SK-N-SH treated with all-trans-retinoic acid at 6 μM for 48 hours (cell line): ENCODE data around the gene CLDN12.

Source experiments
- ATAC-seq: fragments of 200-7000 bp; cut with Tn5 transposase; 3 replicates; pipeline ENCODE4 v1.9.1; 2020; ENCODE audit warnings: mild to moderate bottlenecking, moderate library complexity
- ARNTL ChIP-seq: fragments of 450-650 bp; formaldehyde crosslinking; IDR thresholded peaks from 2 replicates; pipeline ENCODE4 v1.5.0; 2020; ENCODE audit warnings: low read depth, mild to moderate bottlenecking, moderate library complexity, borderline replicate concordance
- BACH2 ChIP-seq: fragments of 250-450 bp; sonication (Bioruptor Pico); IDR thresholded peaks from 2 replicates; pipeline ENCODE4 v1.9.0; 2021; ENCODE audit warnings: mild to moderate bottlenecking, borderline replicate concordance
- CREB5 ChIP-seq: fragments of 250-450 bp; sonication (Bioruptor Pico); IDR thresholded peaks from 2 replicates; pipeline ENCODE4 v1.5.1; 2020; ENCODE audit warnings: low read depth, mild to moderate bottlenecking, moderate library complexity
- CSDC2 ChIP-seq: fragments of 250-450 bp; sonication (Bioruptor Pico); IDR thresholded peaks from 2 replicates; pipeline ENCODE4 v1.5.0; 2020; ENCODE audit warnings: mild to moderate bottlenecking, moderate library complexity
- ESRRG ChIP-seq: fragments of 250-450 bp; sonication (Bioruptor Pico); IDR thresholded peaks from 2 replicates; pipeline ENCODE4 v1.6.1; 2021; ENCODE audit warnings: mild to moderate bottlenecking
- GLIS3 ChIP-seq: fragments of 250-450 bp; sonication (Bioruptor Pico); IDR thresholded peaks from 2 replicates; pipeline ENCODE4 v1.5.0; 2020; ENCODE audit warnings: mild to moderate bottlenecking, moderate library complexity
- ISL1 ChIP-seq: fragments of 250-450 bp; sonication (Bioruptor Pico); IDR thresholded peaks from 2 replicates; pipeline ENCODE4 v2.1.2; 2022; ENCODE audit warnings: mild to moderate bottlenecking, moderate library complexity
- OSR1 ChIP-seq: fragments of 250-450 bp; sonication (Bioruptor Pico); IDR thresholded peaks from 2 replicates; pipeline ENCODE4 v1.8.0; 2022; ENCODE audit warnings: moderate library complexity, mild to moderate bottlenecking, inconsistent platforms
- PATZ1 ChIP-seq: fragments of 250-450 bp; sonication (Bioruptor Pico); IDR thresholded peaks from 2 replicates; pipeline ENCODE4 v1.8.0; 2020; ENCODE audit warnings: mild to moderate bottlenecking, moderate library complexity, borderline replicate concordance
- POU6F1 ChIP-seq: fragments of 250-450 bp; sonication (Bioruptor Pico); IDR thresholded peaks from 2 replicates; pipeline ENCODE4 v1.8.0; 2021; ENCODE audit warnings: low read depth, mild to moderate bottlenecking, moderate library complexity, borderline replicate concordance
- PPARA ChIP-seq: fragments of 250-450 bp; sonication (Bioruptor Pico); IDR thresholded peaks from 2 replicates; pipeline ENCODE4 v1.5.0; 2020; ENCODE audit warnings: mild to moderate bottlenecking, borderline replicate concordance
- RARB ChIP-seq: fragments of 250-450 bp; sonication (Bioruptor Pico); IDR thresholded peaks from 2 replicates; pipeline ENCODE4 v1.8.0; 2021; ENCODE audit warnings: mild to moderate bottlenecking, moderate library complexity
- SNAI2 ChIP-seq: fragments of 250-450 bp; sonication (Bioruptor Pico); IDR thresholded peaks from 2 replicates; pipeline ENCODE4 v1.5.0; 2020; ENCODE audit warnings: mild to moderate bottlenecking, moderate library complexity
- TCF4 ChIP-seq: fragments of 250-450 bp; sonication (Bioruptor Pico); IDR thresholded peaks from 2 replicates; pipeline ENCODE4 v1.8.0; 2021; ENCODE audit warnings: mild to moderate bottlenecking, moderate library complexity, borderline replicate concordance
- TOX ChIP-seq: fragments of 250-450 bp; sonication (Bioruptor Pico); IDR thresholded peaks from 2 replicates; pipeline ENCODE4 v1.8.0; 2021; ENCODE audit warnings: mild to moderate bottlenecking, moderate library complexity, borderline replicate concordance
- TSHZ2 ChIP-seq: fragments of 250-450 bp; sonication (Bioruptor Pico); IDR thresholded peaks from 2 replicates; pipeline ENCODE4 v1.5.0; 2020; ENCODE audit warnings: mild to moderate bottlenecking, moderate library complexity
- ZC3H10 ChIP-seq: fragments of 250-450 bp; sonication (Bioruptor Pico); IDR thresholded peaks from 2 replicates; pipeline ENCODE4 v1.5.1; 2021; ENCODE audit warnings: mild to moderate bottlenecking, moderate library complexity
- ZFP30 ChIP-seq: fragments of 450-650 bp; formaldehyde crosslinking; IDR thresholded peaks from 2 replicates; pipeline ENCODE4 v1.5.0; 2022; ENCODE audit warnings: mild to moderate bottlenecking, moderate library complexity
- ZNF8 ChIP-seq: fragments of 450-650 bp; formaldehyde crosslinking; IDR thresholded peaks from 2 replicates; pipeline ENCODE4 v1.5.0; 2020; ENCODE audit warnings: mild to moderate bottlenecking, moderate library complexity

CLDN12 gene

GRCh38 chr7:90425376-90425775 lies 22.1 kb downstream of the CLDN12 start:
- ATAC-seq: no peak
- TF ChIP-seq OSR1 (CRISPR knock-in tag) (no peak), RARB (CRISPR knock-in tag) (no peak), ARNTL (CRISPR knock-in tag) (no peak), BACH2 (CRISPR knock-in tag) (no peak), TOX (CRISPR knock-in tag) (no peak), TSHZ2 (CRISPR knock-in tag) (no peak), ZNF8 (CRISPR knock-in tag) (no peak), TCF4 (no peak), POU6F1 (CRISPR knock-in tag) (no peak), ISL1 (CRISPR knock-in tag) (no peak), CREB5 (no peak), PATZ1 (CRISPR knock-in tag) (no peak), ESRRG (CRISPR knock-in tag) (no peak), SNAI2 (CRISPR knock-in tag) (no peak), ZFP30 (no peak)

- no peak for TF ChIP-seq ISL1 (CRISPR knock-in tag)
- no peak for TF ChIP-seq PATZ1 (CRISPR knock-in tag)
- no peak for TF ChIP-seq GLIS3 (CRISPR knock-in tag)
- no peak for TF ChIP-seq CSDC2 (CRISPR knock-in tag)
- no peak for TF ChIP-seq PPARA (CRISPR knock-in tag)
- TF ChIP-seq ESRRG (CRISPR knock-in tag): no peak
- no peak for TF ChIP-seq SNAI2 (CRISPR knock-in tag)
- TF ChIP-seq ZC3H10 (CRISPR knock-in tag): no peak
- no peak for TF ChIP-seq POU6F1 (CRISPR knock-in tag)
- no peak for TF ChIP-seq RARB (CRISPR knock-in tag)
- TF ChIP-seq ARNTL (CRISPR knock-in tag): no peak
- no peak for TF ChIP-seq ZFP30
- no peak for TF ChIP-seq CREB5
- no peak for TF ChIP-seq TCF4
- TF ChIP-seq TSHZ2 (CRISPR knock-in tag): no peak
- no peak for ATAC-seq
Measured at GRCh38 chr7:90430614-90431460, 27.6 kb downstream of the CLDN12 start.
